ENCODE results near the gene PHACTR1. TPM values are rescaled to one million over a fixed set of nuclear protein-coding genes. Genes with fewer than 3 reads are reported as not detected.

The PHACTR1 gene
- total and polyA plus RNA-seq, 4 donors, result 0.31 to 1.5 (median 0.79) TPM

- TF ChIP-seq YY1 (IDR thresholded peaks at IDR 0.05) (no peak), HNF4G (IDR thresholded peaks at IDR 0.05) (no peak)
- DNase-seq (ENCODE audit: low spot score), result no peak
- WGBS, result 92% methylated on average over 3 of the region's 3 CpGs
- peaks cover 0 to 12% (median 3%) of the 10 kb centered on the region in 4 donors for H3K9me3 ChIP-seq (ENCODE audit: control insufficient read depth in 4 of 4, low read length in 3 of 4)
- no peak overlapping the region for H3K9ac ChIP-seq (ENCODE audit: low read depth in 1 of 2, low read length in 2 of 2)
- no peak overlapping the region for H3K27ac ChIP-seq (ENCODE audit: low read depth in 1 of 2, low read length in 2 of 2)
- no peaks in the 10 kb centered on the region for H3K27me3 ChIP-seq (ENCODE audit: control insufficient read depth in 4 of 4, insufficient read depth in 4 of 4, low read length in 3 of 4)
- H3K4me3 ChIP-seq (ENCODE audit: low read depth in 1 of 3, low read length in 3 of 3), result no peak overlapping the region
- peaks cover 0 to 7% (median 2%) of the 10 kb centered on the region in 4 donors for H3K4me1 ChIP-seq (ENCODE audit: control insufficient read depth in 4 of 4, insufficient read depth in 4 of 4, low read length in 3 of 4)
- H3K36me3 ChIP-seq (ENCODE audit: control insufficient read depth in 4 of 4, insufficient read depth in 3 of 4, low read depth in 1 of 4, low read length in 3 of 4), result no peaks in the 10 kb centered on the region
These were observed 542.8 kb downstream of the PHACTR1 start for GRCh38 chr6:13259393-13259792.

DNA sequence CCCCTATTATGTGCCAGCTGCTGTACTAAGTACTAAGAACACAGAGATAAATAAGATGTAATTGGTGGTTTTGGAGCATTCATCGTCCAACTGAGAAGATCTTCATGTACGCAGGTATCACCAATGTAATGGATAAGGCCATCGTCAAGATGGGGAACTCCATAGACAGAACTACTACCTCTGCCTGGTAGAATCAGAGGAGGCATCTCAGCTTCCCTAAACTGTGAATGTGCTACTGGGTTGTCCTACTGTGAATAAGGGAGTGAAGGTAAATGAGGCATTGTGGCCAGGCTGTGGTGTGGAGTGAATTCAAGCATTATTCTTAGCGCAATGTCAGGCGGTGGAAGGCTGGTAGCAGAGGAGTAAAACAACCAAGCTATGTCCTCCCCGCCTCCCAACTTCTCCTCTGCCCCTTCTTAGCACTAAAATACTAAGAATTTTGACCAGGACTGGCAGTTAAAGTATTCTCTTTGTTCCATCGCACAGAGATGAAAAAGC is 543.6 kb downstream of the PHACTR1 start:
- H3K27me3 ChIP-seq (ENCODE audit: control insufficient read depth in 4 of 4, insufficient read depth in 4 of 4, low read length in 3 of 4), result no peaks in the 10 kb centered on the region
- WGBS, result 93% methylated on average over 7 of the region's 7 CpGs

DNA sequence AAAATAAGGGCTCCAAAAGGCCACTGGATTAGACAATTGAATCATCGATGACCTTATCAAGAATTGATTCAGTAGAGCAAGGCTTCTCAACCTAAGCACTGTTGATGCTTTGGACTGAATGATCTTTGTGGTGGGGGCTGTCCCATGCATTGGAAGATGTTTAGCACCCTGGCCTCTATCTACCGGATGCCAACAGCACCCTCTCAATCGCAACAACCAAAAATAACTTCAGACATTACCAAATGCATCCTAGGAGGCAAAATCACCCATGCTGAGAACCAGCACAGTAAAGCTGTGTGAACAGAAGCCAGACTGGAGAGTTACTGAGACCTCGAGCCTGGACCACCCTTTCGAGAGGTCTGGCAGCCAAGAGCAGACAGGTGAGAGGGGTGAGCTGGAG is 544.3 kb downstream of the PHACTR1 start:
- peaks cover 0 to 3% (median 1%) of the 10 kb centered on the region in 4 donors for H3K9me3 ChIP-seq (ENCODE audit: control insufficient read depth in 4 of 4, low read length in 3 of 4)
- no peak for TF ChIP-seq SP1 (IDR thresholded peaks at IDR 0.05)
- TF ChIP-seq ZBTB33 (IDR thresholded peaks at IDR 0.05), result no peak
- TF ChIP-seq, protein P1, sequence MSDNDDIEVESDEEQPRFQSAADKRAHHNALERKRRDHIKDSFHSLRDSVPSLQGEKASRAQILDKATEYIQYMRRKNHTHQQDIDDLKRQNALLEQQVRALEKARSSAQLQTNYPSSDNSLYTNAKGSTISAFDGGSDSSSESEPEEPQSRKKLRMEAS (IDR thresholded peaks at IDR 0.05), result no peak
- no peak for TF ChIP-seq HNF4A (conservative IDR thresholded peaks at IDR 0.05)
- no peak for TF ChIP-seq HNF4G (IDR thresholded peaks at IDR 0.05)
- no peak for TF ChIP-seq RAD21 (IDR thresholded peaks at IDR 0.05)
- no peak for TF ChIP-seq EGR1 (IDR thresholded peaks at IDR 0.05; ENCODE audit: low read depth in 2 of 2)
- no peak for TF ChIP-seq FOXA2 (IDR thresholded peaks at IDR 0.05)
- no peak for TF ChIP-seq TAF1 (conservative IDR thresholded peaks at IDR 0.05)
- no peak for TF ChIP-seq FOXA1 (IDR thresholded peaks at IDR 0.05)
- no peak for TF ChIP-seq REST (IDR thresholded peaks at IDR 0.05)
- TF ChIP-seq, protein P2, sequence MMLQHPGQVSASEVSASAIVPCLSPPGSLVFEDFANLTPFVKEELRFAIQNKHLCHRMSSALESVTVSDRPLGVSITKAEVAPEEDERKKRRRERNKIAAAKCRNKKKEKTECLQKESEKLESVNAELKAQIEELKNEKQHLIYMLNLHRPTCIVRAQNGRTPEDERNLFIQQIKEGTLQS (IDR thresholded peaks at IDR 0.05), result no peak
- TF ChIP-seq YY1 (IDR thresholded peaks at IDR 0.05), result no peak
- no peak for TF ChIP-seq NR2F2 (IDR thresholded peaks at IDR 0.05)
- no peak for TF ChIP-seq CTCF (IDR thresholded peaks at IDR 0.05; ENCODE audit: low read depth, low read length, missing input control)
- TF ChIP-seq GABPA (IDR thresholded peaks at IDR 0.05 in 1 of 2, conservative IDR thresholded peaks at IDR 0.05 in 1 of 2), result no peak
- no peak for TF ChIP-seq JUND (IDR thresholded peaks at IDR 0.05)
- no peak for TF ChIP-seq RXRA (IDR thresholded peaks at IDR 0.05)
- no peaks in the 10 kb centered on the region for H3K36me3 ChIP-seq (ENCODE audit: control insufficient read depth in 4 of 4, insufficient read depth in 3 of 4, low read depth in 1 of 4, low read length in 3 of 4)
- 90% methylated on average over 5 of the region's 5 CpGs for WGBS
- H3K27me3 ChIP-seq (ENCODE audit: control insufficient read depth in 4 of 4, insufficient read depth in 4 of 4, low read length in 3 of 4), result no peaks in the 10 kb centered on the region
- no peak overlapping the region for H3K4me3 ChIP-seq (ENCODE audit: low read depth in 1 of 3, low read length in 3 of 3)
- no peak overlapping the region for H3K27ac ChIP-seq (ENCODE audit: low read depth in 1 of 2, low read length in 2 of 2)
- no peak for DNase-seq (ENCODE audit: low spot score)
- H3K9ac ChIP-seq (ENCODE audit: low read depth in 1 of 2, low read length in 2 of 2), result no peak overlapping the region
- H3K4me1 ChIP-seq (ENCODE audit: control insufficient read depth in 4 of 4, insufficient read depth in 4 of 4, low read length in 3 of 4), result peaks cover 0 to 7% (median 2%) of the 10 kb centered on the region in 4 donors

More for the DNA sequence above, 543.6 kb downstream of the PHACTR1 start:
- Histone ChIP-seq H3K9ac (ENCODE audit: low read depth in 1 of 2, low read length in 2 of 2) (no peak overlapping the region), H3K9me3 (ENCODE audit: control insufficient read depth in 4 of 4, low read length in 3 of 4) (peaks cover 0 to 10% (median 3%) of the 10 kb centered on the region in 4 donors), H3K36me3 (ENCODE audit: control insufficient read depth in 4 of 4, insufficient read depth in 3 of 4, low read depth in 1 of 4, low read length in 3 of 4) (no peaks in the 10 kb centered on the region), H3K4me3 (ENCODE audit: low read depth in 1 of 3, low read length in 3 of 3) (no peak overlapping the region), H3K27ac (ENCODE audit: low read depth in 1 of 2, low read length in 2 of 2) (no peak overlapping the region), H3K4me1 (ENCODE audit: control insufficient read depth in 4 of 4, insufficient read depth in 4 of 4, low read length in 3 of 4) (peaks cover 0 to 7% (median 2%) of the 10 kb centered on the region in 4 donors)
- no peak for DNase-seq (ENCODE audit: low spot score)
- TF ChIP-seq RAD21 (IDR thresholded peaks at IDR 0.05) (no peak), JUND (IDR thresholded peaks at IDR 0.05) (no peak), TAF1 (conservative IDR thresholded peaks at IDR 0.05) (no peak), HNF4G (IDR thresholded peaks at IDR 0.05) (no peak), HNF4A (conservative IDR thresholded peaks at IDR 0.05) (no peak), FOXA2 (IDR thresholded peaks at IDR 0.05) (no peak), SP1 (IDR thresholded peaks at IDR 0.05) (no peak)
- TF ChIP-seq, protein P2 (IDR thresholded peaks at IDR 0.05), result no peak

All from liver (tissue), 9 donors.